GM23338 (cell line): Measurements from ENCODE around the gene RTL10. TPM values are rescaled to one million over a fixed set of nuclear protein-coding genes. Genes with fewer than 3 reads are reported as not detected.

ENCODE experiments used
- ATAC-seq: fragments of 200-7000 bp; cut with Tn5 transposase; 3 replicates; pipeline ENCODE4 v1.9.1; 2020
- DNase-seq: peaks from one replicate; pipeline ENCODE4 v3.0.0-alpha.2; 2015; ENCODE audit warnings: low spot score
- H2AFZ ChIP-seq: fragments of 200-600 bp; sonication (generic); 2 replicates; pipeline ENCODE4 v1.8.0; 2016; ENCODE audit warnings: antibody characterized with exemption, mild to moderate bottlenecking, moderate library complexity
- H3F3A ChIP-seq: fragments of 200-600 bp; sonication (generic); replicated peaks from 2 replicates; pipeline ENCODE4 v1.8.0; 2017; ENCODE audit warnings: antibody characterized with exemption, mixed run types, low read depth
- H3K27ac ChIP-seq: fragments of 200-600 bp; sonication (generic); 2 replicates; pipeline ENCODE4 v1.6.1; 2016; ENCODE audit warnings: low read depth
- H3K27me3 ChIP-seq: fragments of 200-600 bp; sonication (generic); 2 replicates; pipeline ENCODE4 v1.8.0; 2016; ENCODE audit warnings: mild to moderate bottlenecking, mixed run types, moderate library complexity; ENCODE audit not compliant: insufficient read depth
- H3K36me3 ChIP-seq: fragments of 200-600 bp; sonication (generic); 2 replicates; pipeline ENCODE4 v1.8.0; 2016; ENCODE audit warnings: mild to moderate bottlenecking; ENCODE audit not compliant: insufficient read depth
- H3K4me1 ChIP-seq: fragments of 200-600 bp; sonication (generic); 2 replicates; pipeline ENCODE4 v1.8.0; 2016; ENCODE audit warnings: mild to moderate bottlenecking, moderate library complexity; ENCODE audit not compliant: insufficient read depth
- H3K4me2 ChIP-seq: fragments of 200-600 bp; sonication (generic); 2 replicates; pipeline ENCODE4 v1.7.1; 2017; ENCODE audit warnings: mixed run types
- H3K4me3 ChIP-seq: fragments of 200-600 bp; sonication (generic); 2 replicates; pipeline ENCODE4 v1.6.1; 2016; ENCODE audit warnings: mixed run types
- H3K79me2 ChIP-seq: fragments of 200-600 bp; sonication (generic); replicated peaks from 2 replicates; pipeline ENCODE4 v1.8.0; 2017; ENCODE audit warnings: mild to moderate bottlenecking; ENCODE audit not compliant: insufficient read depth
- H3K9me2 ChIP-seq: fragments of 200-600 bp; sonication (generic); 2 replicates; pipeline ENCODE4 v1.8.0; 2017; ENCODE audit not compliant: insufficient read depth
- H4K20me1 ChIP-seq: fragments of 200-600 bp; sonication (generic); replicated peaks from 2 replicates; pipeline ENCODE4 v1.8.0; 2017; ENCODE audit warnings: mild to moderate bottlenecking; ENCODE audit not compliant: insufficient read depth
- H3K27ac Mint-ChIP-seq: 2 replicates; pipeline ENCODE4 v1.8.0; 2020; ENCODE audit warnings: inconsistent platforms, mild to moderate bottlenecking, moderate library complexity, mixed read lengths
- H3K27me3 Mint-ChIP-seq: 3 replicates; pipeline ENCODE4 v1.8.0; 2022; ENCODE audit warnings: low read depth, mild to moderate bottlenecking, moderate library complexity, mixed read lengths, inconsistent platforms; ENCODE audit not compliant: insufficient read depth, poor library complexity
- H3K36me3 Mint-ChIP-seq: 3 replicates; pipeline ENCODE4 v1.8.0; 2021; ENCODE audit warnings: low read depth, mild to moderate bottlenecking, inconsistent platforms, moderate library complexity, mixed read lengths
- H3K4me1 Mint-ChIP-seq: 3 replicates; pipeline ENCODE4 v1.8.0; 2020; ENCODE audit warnings: mild to moderate bottlenecking, inconsistent platforms, mixed read lengths
- H3K4me3 Mint-ChIP-seq: 3 replicates; pipeline ENCODE4 v1.8.0; 2021; ENCODE audit warnings: moderate library complexity, mild to moderate bottlenecking, inconsistent platforms, mixed read lengths
- H3K9me3 Mint-ChIP-seq: 3 replicates; pipeline ENCODE4 v1.8.0; 2020; ENCODE audit warnings: moderate library complexity, mild to moderate bottlenecking, inconsistent platforms, mixed read lengths
- CREB1 ChIP-seq: fragments of 250-450 bp; sonication (Bioruptor Pico); IDR thresholded peaks from 2 replicates; pipeline ENCODE4 v1.5.0; 2020; ENCODE audit warnings: low read depth, mild to moderate bottlenecking, moderate library complexity
- EZH2 ChIP-seq: fragments of 200-600 bp; sonication (generic); IDR thresholded peaks from one replicate; pipeline ENCODE4 v1.8.0; 2017; ENCODE audit warnings: antibody characterized with exemption, mild to moderate bottlenecking, low read depth; ENCODE audit not compliant: unreplicated experiment
- EZH2phosphoT487 ChIP-seq: fragments of 200-600 bp; sonication (generic); IDR thresholded peaks from one replicate; pipeline ENCODE4 v1.8.1; 2018; ENCODE audit warnings: antibody characterized with exemption; ENCODE audit not compliant: unreplicated experiment
- JUNB ChIP-seq: IDR thresholded peaks from one replicate; pipeline ENCODE4 v1.6.1; 2016; ENCODE audit warnings: antibody characterized with exemption; ENCODE audit not compliant: unreplicated experiment
- NANOG ChIP-seq: IDR thresholded peaks from 2 replicates; pipeline ENCODE4 v1.6.1; 2016; ENCODE audit warnings: antibody characterized with exemption, borderline replicate concordance
- POLR2AphosphoS5 ChIP-seq: IDR thresholded peaks from 2 replicates; pipeline ENCODE4 v1.6.1; 2016; ENCODE audit warnings: antibody characterized with exemption, low read depth
- STAT1 ChIP-seq: IDR thresholded peaks from one replicate; pipeline ENCODE4 v1.6.1; 2016; ENCODE audit warnings: antibody characterized with exemption; ENCODE audit not compliant: unreplicated experiment
- ZNF114 ChIP-seq: fragments of 250-450 bp; sonication (Bioruptor Pico); IDR thresholded peaks from 2 replicates; pipeline ENCODE4 v1.5.0; 2020; ENCODE audit warnings: mild to moderate bottlenecking, moderate library complexity
- ZNF331 ChIP-seq: fragments of 250-450 bp; sonication (Bioruptor Pico); IDR thresholded peaks from 2 replicates; pipeline ENCODE4 v1.5.0; 2020; ENCODE audit warnings: low read depth, mild to moderate bottlenecking, moderate library complexity
- polyA plus RNA-seq: library from polyadenylated mRNA; unstranded; fragments of >200 nt; fragmentation: Nextera tagmentation; extraction: Ambion mirVana; gene quantifications from 2 replicates; pipeline ENCODE4 v1.2.1, GENCODE V29; 2016
- total RNA-seq: library from RNA; depleted of rRNA; stranded (reverse); fragments of >200 nt; shearing (Covaris generic); gene quantifications from 2 replicates; pipeline ENCODE4 v1.2.3, GENCODE V29; 2014
- TF ChIP-seq, protein P1 (sequence below): IDR thresholded peaks from one replicate; pipeline ENCODE4 v1.6.1; 2018; ENCODE audit warnings: antibody characterized with exemption; ENCODE audit not compliant: unreplicated experiment
- TF ChIP-seq, protein P2 (sequence below), 2 experiments: fragments of 200-600 bp in 1 of 2; sonication (generic) in 1 of 2; conservative IDR thresholded peaks; 2 replicates each; pipeline versions ENCODE4 v1.5.1 to v1.6.1; 2016 to 2017; ENCODE audit warnings: antibody characterized with exemption in 2 of 2, low read depth in 2 of 2, mild to moderate bottlenecking in 2 of 2, moderate library complexity in 1 of 2
- TF ChIP-seq, protein P3 (sequence below): fragments of 250-450 bp; sonication (Bioruptor Pico); IDR thresholded peaks from 2 replicates; pipeline ENCODE4 v1.5.0; 2020; ENCODE audit warnings: mild to moderate bottlenecking, moderate library complexity
- TF ChIP-seq, protein P4 (sequence below): IDR thresholded peaks from 2 replicates; pipeline ENCODE4 v1.6.1; 2016; ENCODE audit warnings: antibody characterized with exemption

The RTL10 gene
- total and polyA plus RNA-seq, 2 experiments from 2014 or later, result 9.4 to 17.4 TPM

DNA sequence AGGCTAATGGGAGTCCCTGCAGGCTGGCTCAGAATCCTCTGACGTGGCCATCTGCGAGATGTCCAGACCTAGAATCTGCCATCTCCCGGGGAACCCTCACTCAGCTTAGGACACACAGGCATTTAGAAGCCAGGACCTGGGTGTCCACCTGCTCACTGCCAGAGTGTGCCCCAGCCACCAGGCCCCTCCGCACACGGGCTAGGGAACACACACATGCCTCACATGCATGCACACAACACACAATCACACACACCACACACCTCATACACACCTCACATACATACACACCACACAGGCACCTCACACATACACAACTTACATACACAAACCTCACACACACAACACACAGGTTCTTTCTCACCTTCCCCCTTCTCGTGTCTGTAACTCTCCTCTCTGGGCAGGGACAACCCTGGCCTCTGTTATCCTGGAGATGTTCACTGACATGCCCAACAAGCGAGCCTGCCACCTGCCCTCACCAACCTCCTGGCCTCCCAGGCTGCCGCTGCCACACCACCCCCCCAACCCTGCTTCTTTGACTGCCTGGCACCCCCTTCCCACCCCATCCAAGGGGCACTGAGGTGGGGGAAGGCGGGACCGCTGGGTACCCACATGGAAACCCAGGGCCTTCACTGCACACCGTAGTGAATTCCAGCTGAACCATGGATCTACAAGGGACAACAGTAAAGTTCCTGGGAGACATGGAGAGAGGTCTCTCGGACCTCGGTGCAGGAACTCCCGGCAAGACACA lies 38.1 kb downstream of the RTL10 start:
- H3K4me1 Mint-ChIP-seq, result no peaks in the 10 kb centered on the region
- H3F3A ChIP-seq, result no peaks in the 10 kb centered on the region
- H3K4me3 Mint-ChIP-seq, result no peak overlapping the region
- DNase-seq, result no peak
- H3K27ac ChIP-seq, result no peak overlapping the region
- ATAC-seq, result no peak
- TF ChIP-seq CREB1 (CRISPR knock-in tag) (no peak), POLR2AphosphoS5 (no peak), EZH2phosphoT487 (no peak), ZNF331 (CRISPR knock-in tag) (no peak), EZH2 (no peak), ZNF114 (no peak), JUNB (no peak), STAT1 (no peak), NANOG (no peak)
- TF ChIP-seq, protein P1, sequence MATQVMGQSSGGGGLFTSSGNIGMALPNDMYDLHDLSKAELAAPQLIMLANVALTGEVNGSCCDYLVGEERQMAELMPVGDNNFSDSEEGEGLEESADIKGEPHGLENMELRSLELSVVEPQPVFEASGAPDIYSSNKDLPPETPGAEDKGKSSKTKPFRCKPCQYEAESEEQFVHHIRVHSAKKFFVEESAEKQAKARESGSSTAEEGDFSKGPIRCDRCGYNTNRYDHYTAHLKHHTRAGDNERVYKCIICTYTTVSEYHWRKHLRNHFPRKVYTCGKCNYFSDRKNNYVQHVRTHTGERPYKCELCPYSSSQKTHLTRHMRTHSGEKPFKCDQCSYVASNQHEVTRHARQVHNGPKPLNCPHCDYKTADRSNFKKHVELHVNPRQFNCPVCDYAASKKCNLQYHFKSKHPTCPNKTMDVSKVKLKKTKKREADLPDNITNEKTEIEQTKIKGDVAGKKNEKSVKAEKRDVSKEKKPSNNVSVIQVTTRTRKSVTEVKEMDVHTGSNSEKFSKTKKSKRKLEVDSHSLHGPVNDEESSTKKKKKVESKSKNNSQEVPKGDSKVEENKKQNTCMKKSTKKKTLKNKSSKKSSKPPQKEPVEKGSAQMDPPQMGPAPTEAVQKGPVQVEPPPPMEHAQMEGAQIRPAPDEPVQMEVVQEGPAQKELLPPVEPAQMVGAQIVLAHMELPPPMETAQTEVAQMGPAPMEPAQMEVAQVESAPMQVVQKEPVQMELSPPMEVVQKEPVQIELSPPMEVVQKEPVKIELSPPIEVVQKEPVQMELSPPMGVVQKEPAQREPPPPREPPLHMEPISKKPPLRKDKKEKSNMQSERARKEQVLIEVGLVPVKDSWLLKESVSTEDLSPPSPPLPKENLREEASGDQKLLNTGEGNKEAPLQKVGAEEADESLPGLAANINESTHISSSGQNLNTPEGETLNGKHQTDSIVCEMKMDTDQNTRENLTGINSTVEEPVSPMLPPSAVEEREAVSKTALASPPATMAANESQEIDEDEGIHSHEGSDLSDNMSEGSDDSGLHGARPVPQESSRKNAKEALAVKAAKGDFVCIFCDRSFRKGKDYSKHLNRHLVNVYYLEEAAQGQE, result no peak
- TF ChIP-seq, protein P2, sequence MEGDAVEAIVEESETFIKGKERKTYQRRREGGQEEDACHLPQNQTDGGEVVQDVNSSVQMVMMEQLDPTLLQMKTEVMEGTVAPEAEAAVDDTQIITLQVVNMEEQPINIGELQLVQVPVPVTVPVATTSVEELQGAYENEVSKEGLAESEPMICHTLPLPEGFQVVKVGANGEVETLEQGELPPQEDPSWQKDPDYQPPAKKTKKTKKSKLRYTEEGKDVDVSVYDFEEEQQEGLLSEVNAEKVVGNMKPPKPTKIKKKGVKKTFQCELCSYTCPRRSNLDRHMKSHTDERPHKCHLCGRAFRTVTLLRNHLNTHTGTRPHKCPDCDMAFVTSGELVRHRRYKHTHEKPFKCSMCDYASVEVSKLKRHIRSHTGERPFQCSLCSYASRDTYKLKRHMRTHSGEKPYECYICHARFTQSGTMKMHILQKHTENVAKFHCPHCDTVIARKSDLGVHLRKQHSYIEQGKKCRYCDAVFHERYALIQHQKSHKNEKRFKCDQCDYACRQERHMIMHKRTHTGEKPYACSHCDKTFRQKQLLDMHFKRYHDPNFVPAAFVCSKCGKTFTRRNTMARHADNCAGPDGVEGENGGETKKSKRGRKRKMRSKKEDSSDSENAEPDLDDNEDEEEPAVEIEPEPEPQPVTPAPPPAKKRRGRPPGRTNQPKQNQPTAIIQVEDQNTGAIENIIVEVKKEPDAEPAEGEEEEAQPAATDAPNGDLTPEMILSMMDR (conservative IDR thresholded peaks at IDR 0.05; ENCODE audit: low read depth in 2 of 2), result no peak
- TF ChIP-seq, protein P3, sequence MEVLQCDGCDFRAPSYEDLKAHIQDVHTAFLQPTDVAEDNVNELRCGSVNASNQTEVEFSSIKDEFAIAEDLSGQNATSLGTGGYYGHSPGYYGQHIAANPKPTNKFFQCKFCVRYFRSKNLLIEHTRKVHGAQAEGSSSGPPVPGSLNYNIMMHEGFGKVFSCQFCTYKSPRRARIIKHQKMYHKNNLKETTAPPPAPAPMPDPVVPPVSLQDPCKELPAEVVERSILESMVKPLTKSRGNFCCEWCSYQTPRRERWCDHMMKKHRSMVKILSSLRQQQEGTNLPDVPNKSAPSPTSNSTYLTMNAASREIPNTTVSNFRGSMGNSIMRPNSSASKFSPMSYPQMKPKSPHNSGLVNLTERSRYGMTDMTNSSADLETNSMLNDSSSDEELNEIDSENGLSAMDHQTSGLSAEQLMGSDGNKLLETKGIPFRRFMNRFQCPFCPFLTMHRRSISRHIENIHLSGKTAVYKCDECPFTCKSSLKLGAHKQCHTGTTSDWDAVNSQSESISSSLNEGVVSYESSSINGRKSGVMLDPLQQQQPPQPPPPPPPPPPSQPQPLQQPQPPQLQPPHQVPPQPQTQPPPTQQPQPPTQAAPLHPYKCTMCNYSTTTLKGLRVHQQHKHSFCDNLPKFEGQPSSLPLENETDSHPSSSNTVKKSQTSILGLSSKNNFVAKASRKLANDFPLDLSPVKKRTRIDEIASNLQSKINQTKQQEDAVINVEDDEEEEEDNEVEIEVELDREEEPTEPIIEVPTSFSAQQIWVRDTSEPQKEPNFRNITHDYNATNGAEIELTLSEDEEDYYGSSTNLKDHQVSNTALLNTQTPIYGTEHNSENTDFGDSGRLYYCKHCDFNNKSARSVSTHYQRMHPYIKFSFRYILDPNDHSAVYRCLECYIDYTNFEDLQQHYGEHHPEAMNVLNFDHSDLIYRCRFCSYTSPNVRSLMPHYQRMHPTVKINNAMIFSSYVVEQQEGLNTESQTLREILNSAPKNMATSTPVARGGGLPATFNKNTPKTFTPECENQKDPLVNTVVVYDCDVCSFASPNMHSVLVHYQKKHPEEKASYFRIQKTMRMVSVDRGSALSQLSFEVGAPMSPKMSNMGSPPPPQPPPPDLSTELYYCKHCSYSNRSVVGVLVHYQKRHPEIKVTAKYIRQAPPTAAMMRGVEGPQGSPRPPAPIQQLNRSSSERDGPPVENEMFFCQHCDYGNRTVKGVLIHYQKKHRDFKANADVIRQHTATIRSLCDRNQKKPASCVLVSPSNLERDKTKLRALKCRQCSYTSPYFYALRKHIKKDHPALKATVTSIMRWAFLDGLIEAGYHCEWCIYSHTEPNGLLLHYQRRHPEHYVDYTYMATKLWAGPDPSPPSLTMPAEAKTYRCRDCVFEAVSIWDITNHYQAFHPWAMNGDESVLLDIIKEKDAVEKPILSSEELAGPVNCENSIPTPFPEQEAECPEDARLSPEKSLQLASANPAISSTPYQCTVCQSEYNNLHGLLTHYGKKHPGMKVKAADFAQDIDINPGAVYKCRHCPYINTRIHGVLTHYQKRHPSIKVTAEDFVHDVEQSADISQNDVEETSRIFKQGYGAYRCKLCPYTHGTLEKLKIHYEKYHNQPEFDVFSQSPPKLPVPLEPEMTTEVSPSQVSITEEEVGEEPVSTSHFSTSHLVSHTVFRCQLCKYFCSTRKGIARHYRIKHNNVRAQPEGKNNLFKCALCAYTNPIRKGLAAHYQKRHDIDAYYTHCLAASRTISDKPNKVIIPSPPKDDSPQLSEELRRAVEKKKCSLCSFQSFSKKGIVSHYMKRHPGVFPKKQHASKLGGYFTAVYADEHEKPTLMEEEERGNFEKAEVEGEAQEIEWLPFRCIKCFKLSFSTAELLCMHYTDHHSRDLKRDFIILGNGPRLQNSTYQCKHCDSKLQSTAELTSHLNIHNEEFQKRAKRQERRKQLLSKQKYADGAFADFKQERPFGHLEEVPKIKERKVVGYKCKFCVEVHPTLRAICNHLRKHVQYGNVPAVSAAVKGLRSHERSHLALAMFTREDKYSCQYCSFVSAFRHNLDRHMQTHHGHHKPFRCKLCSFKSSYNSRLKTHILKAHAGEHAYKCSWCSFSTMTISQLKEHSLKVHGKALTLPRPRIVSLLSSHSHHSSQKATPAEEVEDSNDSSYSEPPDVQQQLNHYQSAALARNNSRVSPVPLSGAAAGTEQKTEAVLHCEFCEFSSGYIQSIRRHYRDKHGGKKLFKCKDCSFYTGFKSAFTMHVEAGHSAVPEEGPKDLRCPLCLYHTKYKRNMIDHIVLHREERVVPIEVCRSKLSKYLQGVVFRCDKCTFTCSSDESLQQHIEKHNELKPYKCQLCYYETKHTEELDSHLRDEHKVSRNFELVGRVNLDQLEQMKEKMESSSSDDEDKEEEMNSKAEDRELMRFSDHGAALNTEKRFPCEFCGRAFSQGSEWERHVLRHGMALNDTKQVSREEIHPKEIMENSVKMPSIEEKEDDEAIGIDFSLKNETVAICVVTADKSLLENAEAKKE (CRISPR knock-in tag), result no peak
- TF ChIP-seq, protein P4, sequence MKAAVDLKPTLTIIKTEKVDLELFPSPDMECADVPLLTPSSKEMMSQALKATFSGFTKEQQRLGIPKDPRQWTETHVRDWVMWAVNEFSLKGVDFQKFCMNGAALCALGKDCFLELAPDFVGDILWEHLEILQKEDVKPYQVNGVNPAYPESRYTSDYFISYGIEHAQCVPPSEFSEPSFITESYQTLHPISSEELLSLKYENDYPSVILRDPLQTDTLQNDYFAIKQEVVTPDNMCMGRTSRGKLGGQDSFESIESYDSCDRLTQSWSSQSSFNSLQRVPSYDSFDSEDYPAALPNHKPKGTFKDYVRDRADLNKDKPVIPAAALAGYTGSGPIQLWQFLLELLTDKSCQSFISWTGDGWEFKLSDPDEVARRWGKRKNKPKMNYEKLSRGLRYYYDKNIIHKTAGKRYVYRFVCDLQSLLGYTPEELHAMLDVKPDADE, result no peak
- H3K27me3 ChIP-seq, result no peaks in the 10 kb centered on the region
- H3K9me3 Mint-ChIP-seq, result no peaks in the 10 kb centered on the region
- H3K4me1 ChIP-seq, result no peaks in the 10 kb centered on the region
- H3K79me2 ChIP-seq, result no peaks in the 10 kb centered on the region
- H3K4me2 ChIP-seq, result no peak overlapping the region
- H3K27me3 Mint-ChIP-seq, result peaks cover 11% of the 10 kb centered on the region
- no peak overlapping the region for H3K27ac Mint-ChIP-seq
- H3K36me3 ChIP-seq, result no peaks in the 10 kb centered on the region
- no peak overlapping the region for H2AFZ ChIP-seq
- no peak overlapping the region for H3K4me3 ChIP-seq
- no peaks in the 10 kb centered on the region for H3K9me2 ChIP-seq
- H4K20me1 ChIP-seq, result no peaks in the 10 kb centered on the region; the same call in 1 of the 2 replicates
- H3K36me3 Mint-ChIP-seq, result no peaks in the 10 kb centered on the region
